Stimulated activated CD4-positive, alpha-beta T cell treated with anti-CD3 and anti-CD28 coated beads, Interleukin-2, amount 100 ng/mL, for 4 hours (primary cell): ENCODE data around the gene USP7.

Experiments
- DNase-seq: peaks from one replicate; pipeline ENCODE4 v3.0.0-alpha.2; 2020; ENCODE audit warnings: low read depth

Gene USP7

DNA sequence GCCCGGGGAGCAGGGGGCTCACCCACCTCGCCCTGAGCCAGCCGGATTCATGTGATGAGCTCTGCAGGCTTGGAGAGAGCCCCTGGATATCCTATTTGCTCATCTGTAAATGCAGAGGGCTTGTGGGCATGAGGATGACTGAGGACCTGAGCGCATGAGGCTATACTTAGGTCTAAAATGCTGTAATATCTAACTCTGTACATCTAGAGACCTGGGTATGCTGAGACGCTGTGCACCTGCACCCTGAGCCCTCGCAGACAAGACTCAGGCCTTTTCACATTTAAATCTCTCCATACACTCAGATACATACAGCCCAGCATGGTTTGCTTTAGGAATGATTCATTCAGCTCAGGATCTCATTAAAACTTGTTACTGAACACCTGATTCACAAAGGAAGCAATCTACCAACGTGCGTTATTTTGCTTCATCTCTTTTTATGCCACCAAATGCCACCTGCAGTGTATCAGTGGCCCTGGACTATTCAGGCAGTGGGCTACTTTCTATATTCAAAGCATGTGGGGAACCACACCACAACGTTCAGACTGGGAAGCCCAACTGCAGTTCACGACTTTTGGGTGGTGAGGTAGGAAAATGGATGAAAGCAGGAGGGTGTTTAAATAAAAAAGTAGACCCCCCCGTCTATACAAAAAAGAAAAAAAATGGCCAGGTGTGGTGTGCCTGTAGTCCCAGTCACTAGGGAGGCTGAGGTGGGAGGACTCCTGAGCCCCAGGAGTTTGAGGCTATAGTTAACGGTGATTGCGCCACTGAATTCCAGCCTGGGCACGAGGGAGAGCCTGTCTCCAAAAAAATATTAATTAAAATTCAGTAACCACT is 12.0 kb downstream of the USP7 start:
- DNase-seq: no peak

DNA sequence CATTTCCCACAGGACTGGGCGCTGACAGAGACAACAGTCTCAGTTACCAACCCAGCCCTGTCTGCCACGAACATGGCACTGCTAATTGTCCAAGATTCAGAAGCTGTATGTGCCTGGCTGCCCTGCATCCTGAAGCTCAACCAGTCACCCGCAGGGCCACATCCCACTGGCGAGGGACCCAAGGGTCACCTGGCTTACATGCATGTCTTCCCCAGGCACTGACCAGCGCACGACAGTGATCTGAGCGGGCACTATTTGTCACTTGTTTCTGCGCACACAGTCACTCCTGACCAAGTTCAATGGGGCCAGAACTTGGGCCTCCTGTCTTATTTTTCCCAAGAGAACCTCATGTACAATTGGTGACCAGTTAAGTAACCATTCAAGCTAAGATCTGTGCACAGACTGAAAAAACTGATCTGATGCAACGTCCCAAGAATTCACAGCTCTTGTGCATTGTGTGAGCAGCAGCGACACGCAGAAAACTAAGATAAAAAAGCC is 13.1 kb downstream of the USP7 start:
- no peak for DNase-seq

DNA sequence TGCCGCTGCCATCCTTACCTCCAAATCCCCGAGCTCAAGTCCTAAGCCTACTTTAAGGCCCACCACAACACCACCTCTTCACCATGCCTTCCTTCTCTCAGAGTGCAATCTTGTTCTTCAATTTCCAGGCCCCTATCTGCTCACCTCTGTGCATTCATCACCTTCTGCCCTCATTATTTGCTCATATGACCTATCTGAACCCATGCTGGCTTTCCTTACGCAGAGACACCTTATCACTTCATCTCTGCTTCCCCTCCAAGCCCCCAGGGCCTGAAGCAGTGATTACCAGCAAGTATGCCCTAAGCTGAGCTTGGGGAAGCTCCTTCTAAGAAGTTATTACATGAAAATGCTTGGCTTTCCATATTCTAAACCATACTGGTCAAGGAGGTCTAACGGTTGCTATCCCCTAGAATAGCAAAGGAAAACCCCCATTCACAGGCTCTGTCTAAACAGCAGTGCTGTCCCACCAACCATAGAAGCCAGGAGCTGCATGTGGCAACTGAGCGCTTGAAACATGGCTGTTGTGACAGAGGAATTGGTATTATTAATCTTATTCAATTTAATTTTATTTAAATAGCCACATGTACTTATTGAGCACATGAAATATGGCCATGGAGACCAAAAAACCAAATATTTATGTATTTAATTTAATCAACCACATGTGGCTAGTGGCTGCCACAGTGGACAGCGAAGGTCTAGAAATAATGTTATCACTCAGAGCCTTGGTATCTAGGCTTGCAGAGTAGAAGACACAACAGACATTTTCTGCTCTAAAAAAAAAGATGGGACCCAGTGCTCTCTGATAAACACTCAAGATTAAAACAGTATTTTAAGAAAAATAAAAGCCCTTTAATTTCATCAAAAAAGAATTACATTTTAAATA is 13.9 kb downstream of the USP7 start:
- no peak for DNase-seq

DNA sequence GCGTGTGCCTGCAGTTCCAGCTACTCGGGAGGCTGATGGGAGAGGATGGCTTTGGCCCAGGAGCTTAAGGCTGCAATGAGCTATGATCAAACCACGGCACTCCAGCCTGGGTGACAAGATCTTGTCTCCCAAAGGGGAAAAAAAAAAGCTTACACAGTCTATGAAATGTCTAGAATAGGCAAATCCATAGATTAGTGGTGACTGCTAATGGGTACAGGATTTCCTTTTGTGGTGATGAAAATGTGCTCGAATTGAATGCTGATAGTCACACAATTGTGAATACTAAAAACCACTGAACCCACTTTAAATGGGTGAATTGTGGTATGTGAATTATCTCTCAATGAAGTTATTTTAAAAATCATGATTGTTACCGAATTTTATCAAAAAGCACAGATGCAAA is 14.9 kb downstream of the USP7 start:
- no peak for DNase-seq

DNA sequence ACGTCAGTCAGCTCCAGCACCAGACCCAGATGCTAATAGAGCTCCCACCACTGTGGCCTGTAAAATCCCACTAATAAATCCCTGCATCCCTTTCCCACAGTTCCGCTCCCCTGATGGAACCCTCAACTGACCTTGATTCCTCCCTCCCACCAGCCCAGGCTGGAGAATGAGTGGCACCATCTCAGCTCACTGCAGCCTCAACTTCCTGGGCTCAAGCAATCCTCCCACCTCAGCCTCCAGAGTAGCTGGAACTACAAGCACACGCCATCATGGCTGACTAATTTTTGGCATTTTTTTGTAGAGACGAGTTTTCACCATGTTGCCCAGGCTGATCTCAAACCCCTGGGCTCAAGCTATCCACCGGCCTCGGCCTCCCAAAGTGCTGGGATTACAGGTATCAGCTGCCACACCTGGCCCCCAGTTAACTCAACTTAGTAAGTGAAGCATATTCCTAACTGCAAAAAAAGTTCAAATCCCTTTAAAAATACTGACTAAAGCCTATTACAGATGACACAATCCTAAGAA is 15.6 kb downstream of the USP7 start:
- no peak for DNase-seq

DNA sequence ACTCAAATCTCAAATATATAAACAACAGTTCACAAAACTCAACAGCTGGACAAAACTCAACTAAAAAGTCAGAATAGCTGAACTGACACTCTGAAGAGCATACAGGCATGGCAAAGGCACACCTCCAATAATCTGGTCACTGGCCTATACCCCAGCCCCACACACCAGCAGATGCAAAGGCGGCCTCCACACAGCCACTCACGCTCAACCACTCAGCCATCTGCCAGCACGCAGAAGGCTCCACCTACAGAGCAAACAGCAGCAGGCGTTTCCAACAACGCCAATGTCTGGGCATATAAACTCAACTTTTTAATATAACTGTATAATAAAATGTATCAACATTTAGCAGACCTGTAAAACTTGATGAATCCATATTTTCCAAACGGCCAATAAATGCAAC is 17.2 kb downstream of the USP7 start:
- no peak for DNase-seq

DNA sequence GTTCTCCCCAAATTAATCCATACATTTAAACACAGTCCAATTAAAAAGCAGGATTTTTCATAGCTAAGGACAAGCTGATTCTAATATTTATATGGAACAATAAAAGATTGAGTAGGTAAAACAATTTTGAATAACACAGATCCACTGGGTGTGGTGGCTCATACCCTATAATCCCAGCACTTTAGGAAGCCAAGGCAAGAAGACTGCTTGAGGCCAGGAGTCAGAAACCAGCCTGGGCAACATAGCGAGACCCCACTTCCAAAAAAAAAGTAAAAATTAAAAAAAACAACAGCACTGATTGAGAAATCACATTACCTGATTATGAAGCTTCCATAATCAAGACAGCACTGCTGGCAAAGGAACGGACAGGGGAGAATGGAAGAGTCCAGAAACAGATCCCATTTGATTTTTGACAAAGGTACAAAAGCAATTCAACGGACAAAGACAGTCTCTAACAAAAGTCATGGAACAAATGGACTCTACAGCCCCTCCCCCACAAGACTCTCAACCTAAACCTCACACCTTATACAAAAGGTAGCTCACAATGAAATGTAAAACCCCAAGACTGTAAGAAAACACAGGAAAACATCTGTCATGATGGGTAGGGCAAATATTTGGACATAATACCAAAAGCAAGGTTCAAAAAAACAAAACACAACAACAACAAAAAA is 17.9 kb downstream of the USP7 start:
- DNase-seq: no peak

DNA sequence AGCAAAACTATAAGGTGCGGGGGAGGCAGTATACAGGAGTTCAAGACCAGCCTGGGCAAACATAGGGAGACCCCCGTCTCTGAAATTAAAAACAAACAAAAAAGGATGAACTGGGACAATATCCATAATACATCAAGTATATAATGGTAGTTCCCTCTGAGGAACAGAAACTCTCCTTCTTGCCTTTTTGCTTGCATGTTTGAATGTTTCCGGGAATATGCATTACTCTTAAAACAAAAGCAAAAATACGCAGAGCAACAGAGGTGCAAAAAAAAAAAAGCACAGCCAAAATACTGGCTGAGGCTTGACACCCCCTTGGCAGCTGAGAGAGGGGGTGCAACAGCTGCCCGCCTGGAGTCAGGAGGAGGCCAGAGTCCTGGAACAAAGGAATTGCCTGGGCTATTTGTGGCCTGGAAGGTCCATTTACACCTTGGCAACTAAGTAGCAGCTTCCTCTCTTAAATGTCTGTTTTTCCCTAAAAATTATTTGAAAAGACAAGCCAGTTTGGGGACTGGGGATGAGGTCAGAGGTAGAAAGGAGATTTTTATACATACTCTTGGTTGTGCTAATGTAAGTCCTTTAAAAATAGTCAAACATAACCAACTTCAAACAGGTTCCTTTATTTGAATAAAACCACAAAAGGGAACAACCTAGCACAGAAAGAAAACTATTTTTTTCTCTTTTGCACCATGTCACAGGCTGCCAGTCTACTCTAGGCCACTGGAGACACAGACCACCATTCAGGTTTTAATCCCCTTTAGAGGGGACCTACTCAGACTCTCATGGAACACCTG is 19.5 kb downstream of the USP7 start:
- DNase-seq: no peak

DNA sequence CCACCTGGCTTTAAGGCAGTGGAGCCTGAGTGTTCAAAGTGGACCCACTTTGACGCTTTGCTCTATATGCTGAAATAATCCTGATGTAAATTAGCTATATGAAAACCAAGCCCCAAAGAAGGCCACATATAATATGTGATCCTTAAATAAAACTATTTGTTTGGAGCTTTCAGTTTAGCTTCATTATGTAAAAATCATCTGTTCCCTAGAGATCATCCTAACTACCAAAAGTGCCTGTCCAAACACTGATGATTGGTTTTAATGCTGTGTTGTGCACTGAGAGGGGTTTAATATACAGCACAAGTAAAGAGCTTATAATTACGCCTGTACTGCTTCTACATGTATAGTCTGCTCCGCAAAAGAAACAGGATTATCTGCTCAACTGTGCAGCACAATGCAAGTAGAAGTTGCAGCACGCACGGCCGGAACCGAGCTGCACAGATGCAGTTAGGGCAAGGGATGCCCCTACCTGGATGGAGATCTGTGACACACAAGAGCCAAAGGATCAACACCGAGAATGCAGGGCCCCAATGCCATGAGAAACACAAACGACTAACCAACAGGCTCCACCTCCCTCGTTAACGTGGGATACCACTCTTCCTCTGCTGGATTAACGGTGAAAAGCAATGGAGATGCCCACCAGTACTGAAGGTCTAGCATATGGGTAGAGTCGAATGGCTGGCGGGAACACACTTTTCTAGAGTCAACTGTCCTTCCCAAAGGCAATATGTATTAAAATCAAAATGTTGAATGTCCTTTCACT is 20.5 kb downstream of the USP7 start:
- DNase-seq: no peak

DNA sequence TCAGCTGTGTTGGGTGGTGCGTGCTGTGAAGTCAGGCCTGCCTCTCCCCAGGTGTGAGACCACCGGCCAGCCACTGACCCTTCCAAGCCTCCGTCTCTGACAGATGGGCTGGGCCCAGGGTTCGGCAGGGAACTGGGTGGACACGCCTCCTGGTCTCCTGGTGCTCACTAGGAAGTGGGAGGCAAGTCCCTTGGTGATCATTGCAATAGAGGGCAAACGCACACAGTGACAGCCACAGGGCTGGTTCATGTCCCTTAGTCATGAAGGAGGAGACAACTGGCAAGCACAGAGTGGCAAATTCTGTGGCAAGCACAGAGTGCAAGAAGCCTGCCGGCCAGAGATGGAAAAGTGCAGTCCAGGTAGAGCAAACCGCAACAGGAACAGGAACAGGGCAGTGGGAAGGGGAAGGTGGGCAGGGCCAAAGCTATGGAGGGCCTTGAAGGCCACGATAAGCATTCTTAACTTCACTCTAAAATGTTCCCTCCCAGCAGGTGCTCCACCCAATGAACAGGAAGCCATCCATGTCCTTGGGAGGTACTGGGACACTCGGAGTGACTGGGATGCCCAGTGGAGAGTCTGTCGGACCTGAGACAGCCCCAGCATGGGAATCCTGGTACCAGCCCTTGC is 21.9 kb downstream of the USP7 start:
- DNase-seq: no peak

DNA sequence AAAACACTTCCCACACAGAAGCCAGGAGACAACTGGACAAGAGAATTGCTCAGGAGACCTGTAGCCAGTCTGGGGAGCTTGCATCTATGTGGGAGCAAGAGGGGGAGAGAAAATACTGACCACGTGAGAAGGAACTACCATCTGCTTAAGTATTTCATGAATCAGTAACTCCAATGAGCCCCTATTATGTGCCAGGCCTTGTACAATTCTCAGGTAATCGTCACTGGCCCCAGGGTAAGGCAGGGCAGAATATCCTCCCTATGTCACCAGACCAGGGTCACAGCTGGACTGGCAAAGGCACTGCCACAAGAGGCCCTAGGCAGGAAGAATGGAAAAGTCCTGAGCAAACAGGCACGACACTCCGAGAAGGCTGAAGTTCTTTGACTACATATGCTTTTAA is 25.9 kb downstream of the USP7 start:
- DNase-seq: no peak

DNA sequence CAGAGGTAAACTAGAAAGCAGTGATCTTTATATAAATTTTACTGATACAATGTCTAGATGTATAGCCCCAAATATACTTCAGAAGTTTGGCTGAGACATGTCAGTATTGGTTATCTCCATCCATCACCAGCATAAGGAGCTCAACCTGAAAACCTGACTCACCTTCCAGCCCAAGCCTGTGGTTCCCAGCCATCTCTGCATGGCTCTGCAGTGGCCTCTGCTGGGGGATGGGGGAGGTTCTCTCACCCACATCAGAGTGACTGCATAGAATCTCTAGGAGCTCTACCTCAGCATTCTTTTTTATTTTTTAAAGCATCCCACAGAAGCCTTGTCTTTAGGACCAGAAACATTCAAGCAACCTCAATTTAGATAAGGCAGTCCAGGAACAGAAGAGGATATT is 27.3 kb downstream of the USP7 start:
- DNase-seq: peak; percentile 76

DNA sequence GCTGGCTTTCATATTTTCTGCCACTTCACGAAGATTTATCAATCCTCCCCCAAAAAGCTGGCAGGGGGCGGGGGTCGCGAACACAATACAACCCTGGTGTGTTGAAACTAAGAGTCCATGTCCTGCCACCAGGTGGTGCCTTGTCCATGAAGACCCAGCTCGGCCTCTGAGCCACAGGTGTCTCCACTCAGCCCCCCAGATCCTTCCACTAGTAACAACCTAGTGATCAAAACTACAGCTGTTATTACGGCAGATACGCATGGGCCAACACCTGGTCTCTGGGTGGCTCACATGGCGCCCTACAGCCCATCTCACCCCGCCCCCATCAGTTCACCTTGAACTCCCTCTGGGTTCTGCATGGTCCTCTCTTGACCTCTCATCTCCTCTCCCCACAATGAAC is 27.7 kb downstream of the USP7 start:
- DNase-seq: no peak

DNA sequence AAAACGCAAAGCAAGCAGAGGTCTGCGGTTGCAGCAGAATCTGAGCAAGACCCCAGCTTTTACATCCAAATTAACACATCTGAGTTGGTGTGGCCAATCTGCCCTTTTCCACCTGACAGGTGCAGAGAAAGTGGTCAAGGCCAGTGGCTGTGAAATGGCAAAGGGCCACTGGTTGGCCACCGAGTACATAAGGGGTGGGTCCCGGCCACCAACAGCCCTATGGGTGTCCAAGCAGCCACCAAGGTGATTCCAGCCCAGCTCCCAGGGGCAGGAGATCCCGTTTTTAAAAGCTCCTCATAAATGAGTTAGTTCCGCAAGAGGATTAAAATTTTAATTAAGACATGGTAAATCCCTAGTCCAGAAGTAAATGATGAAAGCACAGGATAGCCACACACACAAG is 29.1 kb downstream of the USP7 start:
- DNase-seq: no peak

DNA sequence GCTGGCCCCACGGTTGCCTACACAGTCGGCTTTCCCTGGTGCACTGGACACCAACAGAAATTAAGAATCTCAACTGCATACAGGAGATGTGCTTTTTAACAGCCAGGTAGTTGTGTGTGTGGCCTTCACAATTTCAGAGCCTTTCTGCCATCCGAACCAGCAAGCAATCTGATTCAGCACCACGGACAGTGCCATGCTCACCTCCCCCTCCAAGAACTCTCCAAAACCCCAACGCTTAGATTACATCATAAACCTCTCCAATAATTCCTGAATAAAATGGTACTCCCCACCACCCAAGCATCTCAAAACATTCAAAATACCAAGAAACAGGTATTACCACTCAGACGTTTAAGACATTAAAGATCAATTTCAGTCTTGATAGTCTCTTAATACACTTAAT is 31.8 kb downstream of the USP7 start:
- peak; percentile 15 for DNase-seq

DNA sequence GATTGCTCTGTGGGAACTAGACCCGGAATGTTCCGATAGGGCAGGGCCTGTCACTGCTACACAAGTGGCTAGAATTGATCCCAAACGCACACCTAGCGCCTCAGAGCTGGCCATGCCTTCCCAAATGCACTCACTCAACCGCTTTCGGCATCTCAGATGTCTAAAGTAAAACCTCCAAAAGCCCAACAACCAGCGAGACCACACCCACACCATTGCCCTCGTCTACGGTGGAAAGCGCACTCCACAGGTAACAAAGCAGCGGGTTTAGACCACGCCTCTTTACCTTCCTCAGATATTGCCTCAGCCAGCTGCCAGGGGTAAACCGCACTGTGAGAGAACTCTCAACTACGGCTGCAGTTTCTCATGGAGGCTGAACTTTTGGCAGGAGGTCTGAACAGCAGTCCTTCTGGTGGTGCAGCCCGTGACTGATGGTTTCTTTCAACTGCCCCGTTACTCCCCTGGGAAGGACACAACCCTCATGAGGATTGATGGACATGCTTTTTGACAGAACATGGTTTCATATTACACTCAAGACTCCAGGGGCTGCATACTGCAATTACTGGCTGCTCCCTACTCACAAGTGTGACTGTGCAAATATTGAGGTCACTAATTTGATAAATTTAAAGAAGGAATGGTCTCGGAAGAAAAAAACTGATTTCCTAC is 34.5 kb downstream of the USP7 start:
- no peak for DNase-seq

DNA sequence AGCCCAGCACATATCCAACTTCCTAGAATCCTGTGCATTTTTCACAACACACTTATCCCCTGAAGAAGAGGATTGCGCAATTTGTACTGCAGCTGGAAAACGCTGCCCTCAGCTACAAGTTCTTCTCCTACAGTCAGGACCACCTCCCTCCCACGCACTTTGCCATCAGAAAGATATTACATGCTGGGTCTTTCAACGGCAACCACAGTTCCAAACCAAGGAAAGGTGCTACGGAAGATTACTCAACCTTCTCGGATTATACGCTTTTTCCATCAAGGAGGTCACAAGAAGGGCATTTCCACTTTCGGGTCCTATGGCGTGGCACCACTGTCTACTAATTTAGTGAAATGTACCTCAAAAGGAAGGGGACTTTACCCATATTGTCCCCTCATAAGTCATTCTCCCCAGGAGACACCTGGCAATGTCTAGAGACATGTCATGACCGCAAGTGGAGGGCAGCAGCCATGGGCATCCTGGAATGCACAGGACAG is 35.2 kb downstream of the USP7 start:
- no peak for DNase-seq

DNA sequence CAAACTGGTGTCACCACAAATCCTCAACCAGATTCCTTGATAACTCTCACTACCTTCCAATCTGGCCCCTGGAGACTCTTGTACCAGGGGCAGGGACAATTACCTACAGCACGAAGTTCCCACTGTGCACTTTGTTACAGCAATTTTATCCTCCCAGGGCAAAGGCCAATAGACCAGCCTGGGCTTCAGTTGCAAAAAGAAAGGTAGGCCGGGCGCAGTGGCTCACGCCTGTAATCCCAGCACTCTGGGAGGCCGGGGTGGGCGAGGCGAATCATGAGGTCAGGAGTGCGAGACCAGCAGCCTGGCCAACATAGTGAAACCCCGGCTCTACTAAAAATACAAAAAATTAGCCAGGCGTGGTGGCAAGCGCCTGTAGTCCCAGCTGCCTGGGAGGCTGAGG is 36.9 kb downstream of the USP7 start:
- no peak for DNase-seq

DNA sequence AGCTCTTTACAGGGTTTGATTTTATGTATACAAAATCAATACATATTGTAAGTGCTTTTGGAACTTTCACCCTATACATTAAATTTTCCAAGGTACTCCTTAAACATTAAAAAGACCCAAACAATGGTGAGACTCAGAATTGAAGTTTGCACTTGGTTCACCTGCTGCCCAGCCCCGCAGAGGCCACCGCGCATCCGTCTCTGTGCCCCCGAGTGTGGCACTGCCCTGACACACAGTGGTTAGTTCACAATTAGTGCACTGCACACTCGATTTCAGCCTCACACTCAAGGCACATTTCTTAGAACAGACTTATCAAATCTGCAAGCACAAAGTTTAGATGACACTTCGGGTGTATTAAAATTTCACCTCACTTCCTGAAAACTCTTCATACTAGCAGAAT is 38.3 kb downstream of the USP7 start:
- no peak for DNase-seq

DNA sequence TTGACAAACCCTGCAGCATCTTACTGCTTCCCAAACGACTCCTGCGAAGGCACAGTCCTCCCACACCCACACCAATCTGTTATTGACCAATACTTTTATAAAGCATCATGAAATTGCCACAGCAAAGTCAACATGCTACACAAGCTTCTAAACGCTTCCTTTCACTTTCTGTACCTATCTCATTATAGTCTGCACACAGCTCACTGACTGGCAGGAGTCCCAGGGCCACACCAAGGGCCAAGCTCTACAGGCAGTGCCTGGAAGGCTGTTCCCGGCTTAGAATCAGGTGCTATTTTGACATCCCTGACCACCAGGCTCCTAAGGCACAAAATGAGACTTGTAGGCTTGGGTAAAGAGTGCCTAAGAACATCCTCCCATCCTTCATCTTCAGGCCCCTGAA is 39.5 kb downstream of the USP7 start:
- no peak for DNase-seq
